ENCODE results near the gene DUSP3. TPM values are rescaled to one million over a fixed set of nuclear protein-coding genes. Genes with fewer than 3 reads are reported as not detected.

Gene DUSP3
- total RNA-seq = 10 to 100 TPM; 14.2 to 38.7 (median 33.0) TPM
- polyA plus RNA-seq = 10 to 100 TPM; 13.4 to 60.4 TPM
- long read RNA-seq, donor 1, full-length matches to known transcripts = 33 of 51 reads
- long read RNA-seq, donor 1, partial matches to known transcripts = 4 of 51 reads
- long read RNA-seq, donor 1, other reads (novel, unspliced or antisense) = 14 of 51 reads
- long read RNA-seq, donor 2, full-length matches to known transcripts = 15 of 15 reads
- long read RNA-seq, donor 2, partial matches to known transcripts = 0 of 15 reads
- long read RNA-seq, donor 2, other reads (novel, unspliced or antisense) = 0 of 15 reads
- long read RNA-seq, donor 3, full-length matches to known transcripts = 23 of 34 reads
- long read RNA-seq, donor 3, partial matches to known transcripts = 2 of 34 reads
- long read RNA-seq, donor 3, other reads (novel, unspliced or antisense) = 9 of 34 reads

GRCh38 chr17:43778337-43779144, at the start of gene DUSP3:
Gene DUSP3, minus strand, starts transcription at chr17:43778977. Its CDS starts 53 bp downstream, at chr17:43778924.
- intact Hi-C loops (cut with DNase I) = loop anchor here in 1 of 4 donors (10.0 kb wide), 1 partner anchor 66 kb away; the partner anchor contains the start of gene CD300LG
- Histone ChIP-seq H3K9me3 (no peaks in the 10 kb centered on the region), H3K4me3 (peak within 1 kb of the TSS; percentile 78), H3K36me3 (no peaks in the 10 kb centered on the region), H3K27ac (peak within 1 kb of the TSS; percentile 87 to 99), H3K4me1 (ENCODE audit: insufficient read depth) (peaks cover 4% of the 10 kb centered on the region), H3K27me3 (no peaks in the 10 kb centered on the region)
- peak; percentile 81 for TF ChIP-seq EP300 (IDR thresholded peaks at IDR 0.05)
- peak in 1 of 3 donors; percentile 17 for TF ChIP-seq CTCF (IDR thresholded peaks at IDR 0.05)
- TF ChIP-seq POLR2A (IDR thresholded peaks at IDR 0.05) = peak; percentile 79
- peak; percentile 94 to 96 (median 94) for DNase-seq
- WGBS, 3 donors = 0 to 1% (median 1%) methylated on average over 39 to 100 of the region's 100 CpGs

GRCh38 chr17:43827596-43827995, 48.8 kb upstream of the DUSP3 start:
- no peak overlapping the region for H3K4me3 ChIP-seq
- intact Hi-C loops (cut with DNase I) = no loop called here

GRCh38 chr17:43826206-43826605, 47.4 kb upstream of the DUSP3 start:
- Histone ChIP-seq H3K36me3 (no peaks in the 10 kb centered on the region), H3K27me3 (no peaks in the 10 kb centered on the region), H3K4me3 (no peak overlapping the region), H3K4me1 (ENCODE audit: insufficient read depth) (no peaks in the 10 kb centered on the region), H3K9me3 (no peaks in the 10 kb centered on the region), H3K27ac (no peak overlapping the region)
- 92 to 95% (median 94%) methylated on average over 7 of the region's 7 CpGs for WGBS, 3 donors
- intact Hi-C loops (cut with DNase I) = no loop called here
- DNase-seq = no peak
- TF ChIP-seq CTCF (IDR thresholded peaks at IDR 0.05) = no peak
- no peak for TF ChIP-seq EP300 (IDR thresholded peaks at IDR 0.05)
- no peak for TF ChIP-seq POLR2A (IDR thresholded peaks at IDR 0.05)

More at GRCh38 chr17:43827596-43827995, 48.8 kb upstream of the DUSP3 start:
- H3K9me3 ChIP-seq = no peaks in the 10 kb centered on the region
- H3K4me1 ChIP-seq (ENCODE audit: insufficient read depth) = peaks cover 4% of the 10 kb centered on the region
- H3K27ac ChIP-seq = no peak overlapping the region
- 97% methylated on average over 9 of the region's 9 CpGs for WGBS, 3 donors
- H3K27me3 ChIP-seq = no peaks in the 10 kb centered on the region
- no peak for TF ChIP-seq CTCF (IDR thresholded peaks at IDR 0.05)
- no peak for TF ChIP-seq POLR2A (IDR thresholded peaks at IDR 0.05)
- TF ChIP-seq EP300 (IDR thresholded peaks at IDR 0.05) = no peak
- no peaks in the 10 kb centered on the region for H3K36me3 ChIP-seq
- no peak for DNase-seq

- TF ChIP-seq CTCF (IDR thresholded peaks at IDR 0.05) = no peak
- TF ChIP-seq POLR2A (IDR thresholded peaks at IDR 0.05) = no peak
- no peak for TF ChIP-seq EP300 (IDR thresholded peaks at IDR 0.05)
- 91 to 95% (median 95%) methylated on average over 9 to 12 of the region's 12 CpGs for WGBS, 3 donors
- no peak overlapping the region for H3K27ac ChIP-seq
- H3K4me3 ChIP-seq = no peak overlapping the region
- H3K9me3 ChIP-seq = no peaks in the 10 kb centered on the region
- intact Hi-C loops (cut with DNase I) = no loop called here
- no peaks in the 10 kb centered on the region for H3K36me3 ChIP-seq
- no peak for DNase-seq
- no peaks in the 10 kb centered on the region for H3K27me3 ChIP-seq
- H3K4me1 ChIP-seq (ENCODE audit: insufficient read depth) = no peaks in the 10 kb centered on the region
Measured at GRCh38 chr17:43825567-43825966, 46.8 kb upstream of the DUSP3 start.

Measured in ovary (tissue), 10 donors.